OCI-LY1 (cell line): Measurements from ENCODE around the gene STK17B.

ENCODE experiments used
- H2AFZ ChIP-seq: fragments of 200-600 bp; sonication (generic), shearing (Covaris generic); 2 replicates; pipeline ENCODE4 v1.6.0; 2014; ENCODE audit warnings: antibody characterized with exemption, mild to moderate bottlenecking, low read length
- H3F3A ChIP-seq: fragments of 200-600 bp; sonication (generic), shearing (Covaris generic); 2 replicates; pipeline ENCODE4 v1.6.0; 2014; ENCODE audit warnings: mild to moderate bottlenecking, antibody characterized with exemption, low read length, moderate library complexity; ENCODE audit not compliant: insufficient read depth
- H3K27ac ChIP-seq: fragments of 200-600 bp; sonication (generic); 2 replicates; pipeline ENCODE4 v1.5.1; 2014; ENCODE audit warnings: low read length, mixed run types, mild to moderate bottlenecking, low read depth; ENCODE audit not compliant: poor library complexity, severe bottlenecking
- H3K27me3 ChIP-seq: fragments of 200-600 bp; sonication (generic); 2 replicates; pipeline ENCODE4 v1.6.0; 2014; ENCODE audit warnings: antibody characterized with exemption, mild to moderate bottlenecking, low read length, moderate library complexity; ENCODE audit not compliant: insufficient read depth
- H3K36me3 ChIP-seq: fragments of 200-600 bp; sonication (generic); 2 replicates; pipeline ENCODE4 v1.6.1; 2014; ENCODE audit warnings: mild to moderate bottlenecking, antibody characterized with exemption, low read length, moderate library complexity, mixed read lengths; ENCODE audit not compliant: insufficient read depth
- H3K4me1 ChIP-seq: fragments of 200-600 bp; sonication (generic); 2 replicates; pipeline ENCODE4 v1.5.1; 2014; ENCODE audit warnings: mild to moderate bottlenecking, low read length, moderate library complexity; ENCODE audit not compliant: insufficient read depth, severe bottlenecking
- H3K4me2 ChIP-seq: fragments of 200-600 bp; sonication (generic), shearing (Covaris generic); 2 replicates; pipeline ENCODE4 v1.6.1; 2014; ENCODE audit warnings: low read length
- H3K4me3 ChIP-seq: fragments of 200-600 bp; sonication (generic); 2 replicates; pipeline ENCODE4 v1.5.1; 2014; ENCODE audit warnings: low read length, low read depth, mild to moderate bottlenecking, mixed read lengths; ENCODE audit not compliant: poor library complexity, severe bottlenecking
- H3K79me2 ChIP-seq: fragments of 200-600 bp; shearing (Covaris generic); 2 replicates; pipeline ENCODE4 v1.6.1; 2016; ENCODE audit warnings: mixed run types, low read length, mixed read lengths; ENCODE audit not compliant: insufficient read depth
- H3K9ac ChIP-seq: fragments of 200-600 bp; sonication (generic), shearing (Covaris generic); 2 replicates; pipeline ENCODE4 v1.6.1; 2014; ENCODE audit warnings: mild to moderate bottlenecking, low read length, mixed read lengths
- H3K9me2 ChIP-seq: fragments of 200-600 bp; sonication (generic), shearing (Covaris generic); 2 replicates; pipeline ENCODE4 v1.6.1; 2014; ENCODE audit warnings: low read depth, mild to moderate bottlenecking, low read length, mixed read lengths
- H3K9me3 ChIP-seq: fragments of 200-600 bp; shearing (Covaris generic); 2 replicates; pipeline ENCODE4 v1.6.1; 2014; ENCODE audit warnings: low read length, mixed read lengths
- H4K20me1 ChIP-seq: fragments of 200-600 bp; sonication (generic), shearing (Covaris generic); 2 replicates; pipeline ENCODE4 v1.6.0; 2016; ENCODE audit warnings: mild to moderate bottlenecking, low read length; ENCODE audit not compliant: insufficient read depth
- EZH2 ChIP-seq: fragments of 200-600 bp; sonication (generic), shearing (Covaris generic); IDR thresholded peaks from 2 replicates; pipeline ENCODE4 v1.8.0; 2017; ENCODE audit warnings: borderline replicate concordance, mixed run types, mild to moderate bottlenecking, antibody characterized with exemption, low read length, moderate library complexity, mixed read lengths
- TF ChIP-seq, protein P1 (sequence below): fragments of 200-600 bp; sonication (generic), shearing (Covaris generic); IDR thresholded peaks from 2 replicates; pipeline ENCODE4 v1.5.1; 2017; ENCODE audit warnings: mild to moderate bottlenecking, antibody characterized with exemption, low read length, moderate library complexity, mixed read lengths

The STK17B gene

DNA sequence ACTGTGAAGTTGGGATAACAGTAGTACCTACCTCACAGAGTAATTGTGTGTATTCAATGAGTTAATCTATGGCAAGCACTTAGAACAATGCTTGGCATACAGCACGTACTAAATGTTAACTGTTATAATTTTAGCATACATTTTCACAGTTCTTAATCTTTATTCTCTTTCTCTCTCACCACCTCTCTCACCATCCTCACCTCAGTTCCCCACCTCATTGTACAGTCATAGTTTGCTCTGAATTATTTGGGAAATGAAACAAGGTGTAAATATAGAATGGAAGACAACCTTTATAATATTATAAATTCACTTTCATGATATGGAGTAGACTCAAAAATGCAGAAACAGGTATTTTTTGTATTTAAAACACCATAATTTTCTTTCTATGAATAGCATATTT is 62.8 kb downstream of the STK17B start:
- H3F3A ChIP-seq = no peaks in the 10 kb centered on the region
- H3K79me2 ChIP-seq = no peaks in the 10 kb centered on the region
- no peak overlapping the region for H3K9ac ChIP-seq
- no peak overlapping the region for H3K4me3 ChIP-seq
- no peaks in the 10 kb centered on the region for H4K20me1 ChIP-seq
- H3K9me2 ChIP-seq = no peaks in the 10 kb centered on the region
- H3K9me3 ChIP-seq = no peaks in the 10 kb centered on the region
- H3K4me2 ChIP-seq = no peak overlapping the region
- no peaks in the 10 kb centered on the region for H3K36me3 ChIP-seq
- no peak overlapping the region for H3K27ac ChIP-seq
- no peaks in the 10 kb centered on the region for H3K27me3 ChIP-seq
- TF ChIP-seq, protein P1, sequence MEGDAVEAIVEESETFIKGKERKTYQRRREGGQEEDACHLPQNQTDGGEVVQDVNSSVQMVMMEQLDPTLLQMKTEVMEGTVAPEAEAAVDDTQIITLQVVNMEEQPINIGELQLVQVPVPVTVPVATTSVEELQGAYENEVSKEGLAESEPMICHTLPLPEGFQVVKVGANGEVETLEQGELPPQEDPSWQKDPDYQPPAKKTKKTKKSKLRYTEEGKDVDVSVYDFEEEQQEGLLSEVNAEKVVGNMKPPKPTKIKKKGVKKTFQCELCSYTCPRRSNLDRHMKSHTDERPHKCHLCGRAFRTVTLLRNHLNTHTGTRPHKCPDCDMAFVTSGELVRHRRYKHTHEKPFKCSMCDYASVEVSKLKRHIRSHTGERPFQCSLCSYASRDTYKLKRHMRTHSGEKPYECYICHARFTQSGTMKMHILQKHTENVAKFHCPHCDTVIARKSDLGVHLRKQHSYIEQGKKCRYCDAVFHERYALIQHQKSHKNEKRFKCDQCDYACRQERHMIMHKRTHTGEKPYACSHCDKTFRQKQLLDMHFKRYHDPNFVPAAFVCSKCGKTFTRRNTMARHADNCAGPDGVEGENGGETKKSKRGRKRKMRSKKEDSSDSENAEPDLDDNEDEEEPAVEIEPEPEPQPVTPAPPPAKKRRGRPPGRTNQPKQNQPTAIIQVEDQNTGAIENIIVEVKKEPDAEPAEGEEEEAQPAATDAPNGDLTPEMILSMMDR = no peak
- no peak for TF ChIP-seq EZH2
- no peak overlapping the region for H2AFZ ChIP-seq
- no peaks in the 10 kb centered on the region for H3K4me1 ChIP-seq

DNA sequence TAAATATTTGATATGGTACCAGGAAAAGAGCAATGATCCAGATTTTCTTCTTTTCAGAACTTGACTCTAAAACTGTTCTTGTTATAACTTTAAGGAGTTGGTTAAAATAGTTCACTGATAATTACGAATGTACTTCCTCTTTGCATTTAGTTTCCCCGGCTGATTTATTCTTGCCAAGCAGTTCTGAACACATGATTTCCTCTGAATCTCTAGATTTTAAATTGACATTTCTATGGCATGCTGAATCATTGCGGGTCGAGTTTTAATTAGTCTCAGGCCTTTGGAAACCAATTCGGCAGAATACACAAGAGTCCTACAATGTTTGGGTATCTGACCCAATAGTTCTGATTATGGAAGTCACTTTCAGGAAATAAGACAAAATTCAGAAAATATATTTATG is 65.4 kb downstream of the STK17B start:
- Histone ChIP-seq H3K4me2 (no peak overlapping the region), H3F3A (no peaks in the 10 kb centered on the region), H3K4me3 (no peak overlapping the region), H3K4me1 (no peaks in the 10 kb centered on the region), H3K9me2 (no peaks in the 10 kb centered on the region), H4K20me1 (no peaks in the 10 kb centered on the region), H3K27ac (no peak overlapping the region), H3K36me3 (no peaks in the 10 kb centered on the region), H3K9ac (no peak overlapping the region), H2AFZ (no peak overlapping the region), H3K27me3 (no peaks in the 10 kb centered on the region; the same call in 1 of the 2 replicates), H3K9me3 (no peaks in the 10 kb centered on the region), H3K79me2 (no peaks in the 10 kb centered on the region)
- TF ChIP-seq, protein P1 = no peak
- TF ChIP-seq EZH2 = no peak

DNA sequence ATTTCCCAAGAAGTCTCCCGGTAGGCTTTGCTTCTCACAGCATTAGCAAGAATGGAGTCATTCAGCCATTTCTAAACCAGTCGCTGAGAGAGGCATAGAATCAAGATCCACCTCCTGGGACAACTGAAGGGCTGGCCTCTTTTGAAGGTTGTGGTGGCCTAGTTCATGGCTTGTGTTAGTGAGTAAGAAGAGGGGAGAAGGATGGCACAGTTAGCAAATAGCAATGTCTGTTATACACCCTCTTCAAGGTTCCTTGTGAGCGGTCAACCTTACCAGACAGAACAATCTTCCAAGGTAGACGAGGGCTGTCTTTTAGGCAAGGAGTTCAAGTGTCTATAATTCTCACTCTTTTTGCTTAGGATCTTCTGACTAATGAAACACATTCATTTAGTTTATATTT is 67.3 kb downstream of the STK17B start:
- H3K9me2 ChIP-seq = no peaks in the 10 kb centered on the region
- H3K4me2 ChIP-seq = no peak overlapping the region
- no peak overlapping the region for H3K27ac ChIP-seq
- no peak for TF ChIP-seq EZH2
- TF ChIP-seq, protein P1 = no peak
- H2AFZ ChIP-seq = no peak overlapping the region
- H3K4me1 ChIP-seq = no peaks in the 10 kb centered on the region
- no peak overlapping the region for H3K9ac ChIP-seq
- no peak overlapping the region for H3K4me3 ChIP-seq
- H3K9me3 ChIP-seq = no peaks in the 10 kb centered on the region
- no peaks in the 10 kb centered on the region for H4K20me1 ChIP-seq
- no peaks in the 10 kb centered on the region for H3F3A ChIP-seq
- no peaks in the 10 kb centered on the region for H3K79me2 ChIP-seq
- no peaks in the 10 kb centered on the region; the same call in 1 of the 2 replicates for H3K27me3 ChIP-seq
- H3K36me3 ChIP-seq = no peaks in the 10 kb centered on the region
